HG02884 (cell line): ENCODE measurements around the gene GATA5.

ENCODE experiments used
- ATAC-seq: cut with Tn5 transposase; IDR thresholded peaks from one replicate; pipeline ENCODE4 v1.9.1; 2021; ENCODE audit warnings: mild to moderate bottlenecking, moderate library complexity; ENCODE audit not compliant: unreplicated experiment

The GATA5 gene

DNA sequence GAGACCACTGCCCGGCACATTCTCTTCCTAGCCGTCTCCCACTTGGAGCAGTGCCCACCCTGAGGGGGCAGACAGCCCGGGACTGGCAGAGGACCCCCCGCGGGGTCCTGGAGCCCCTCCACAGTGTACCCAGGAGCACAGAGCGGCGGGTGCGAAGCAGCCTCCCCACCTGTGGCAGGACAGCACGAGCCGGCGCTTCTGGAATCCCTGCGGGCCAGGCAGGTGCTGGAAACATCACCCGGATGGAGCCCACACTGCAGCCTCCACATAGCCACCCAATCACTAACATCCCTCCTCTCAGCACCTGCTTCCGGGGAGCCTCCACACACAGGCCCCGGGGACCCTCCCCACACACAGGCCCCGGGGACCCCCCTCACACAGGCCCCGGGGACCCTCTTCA, 18.7 kb downstream of the GATA5 start:
- no peak for ATAC-seq

DNA sequence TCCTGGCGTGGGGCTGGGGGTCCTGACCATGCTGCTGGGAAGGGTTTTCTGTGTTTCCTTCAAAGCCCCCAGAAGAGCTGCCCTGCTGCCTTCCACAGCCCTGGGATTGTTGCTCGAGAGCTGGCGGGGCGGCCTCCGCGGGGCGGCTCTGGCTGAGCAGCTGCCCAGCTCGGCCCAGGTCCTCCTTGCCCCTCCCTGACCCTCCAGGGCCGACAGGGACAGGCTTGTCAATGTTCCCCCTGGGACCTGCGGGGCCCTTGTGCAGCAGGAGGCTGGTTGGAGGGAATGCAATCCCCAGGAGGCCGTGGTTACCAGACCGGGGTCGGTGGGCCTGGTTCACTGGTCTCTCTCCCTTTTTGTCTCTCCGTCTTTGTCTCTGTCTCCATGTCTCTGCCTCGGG, 19.9 kb downstream of the GATA5 start:
- ATAC-seq: no peak

DNA sequence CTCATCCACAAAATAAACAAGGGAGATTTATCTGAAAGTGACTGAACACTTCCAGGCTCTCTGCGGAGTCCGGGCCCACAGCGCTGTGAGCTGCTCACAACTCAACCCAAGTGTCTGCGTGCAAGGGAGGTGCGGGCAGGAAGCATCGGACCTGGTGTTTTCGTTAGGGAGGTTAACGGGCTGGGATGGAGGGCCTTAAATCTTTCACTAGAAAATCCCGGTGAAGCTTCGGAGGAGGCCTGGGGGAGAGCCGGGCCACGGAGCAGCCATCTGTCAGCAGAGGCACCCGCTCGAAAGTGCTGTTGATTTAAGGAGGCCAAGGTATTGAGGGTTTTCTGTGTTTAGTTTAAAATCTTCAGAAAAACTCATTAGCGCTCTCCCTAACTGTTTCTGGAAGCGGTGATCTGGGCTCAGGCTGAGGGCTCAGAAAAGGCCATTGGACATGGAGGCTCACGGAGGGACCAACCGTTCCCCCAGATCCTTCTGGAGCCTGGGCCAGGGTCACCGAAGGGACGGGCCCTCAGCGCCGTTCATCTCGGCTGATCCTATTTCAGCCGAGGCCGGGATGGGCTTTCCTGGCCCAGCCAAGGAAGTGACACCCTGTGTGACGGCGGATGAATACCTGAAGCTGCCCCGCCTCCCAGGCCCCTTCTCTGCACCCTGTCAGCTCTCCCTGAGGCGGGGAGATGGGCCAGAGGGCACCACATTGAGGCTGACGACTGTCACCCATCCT, 20.7 kb downstream of the GATA5 start:
- ATAC-seq: no peak

DNA sequence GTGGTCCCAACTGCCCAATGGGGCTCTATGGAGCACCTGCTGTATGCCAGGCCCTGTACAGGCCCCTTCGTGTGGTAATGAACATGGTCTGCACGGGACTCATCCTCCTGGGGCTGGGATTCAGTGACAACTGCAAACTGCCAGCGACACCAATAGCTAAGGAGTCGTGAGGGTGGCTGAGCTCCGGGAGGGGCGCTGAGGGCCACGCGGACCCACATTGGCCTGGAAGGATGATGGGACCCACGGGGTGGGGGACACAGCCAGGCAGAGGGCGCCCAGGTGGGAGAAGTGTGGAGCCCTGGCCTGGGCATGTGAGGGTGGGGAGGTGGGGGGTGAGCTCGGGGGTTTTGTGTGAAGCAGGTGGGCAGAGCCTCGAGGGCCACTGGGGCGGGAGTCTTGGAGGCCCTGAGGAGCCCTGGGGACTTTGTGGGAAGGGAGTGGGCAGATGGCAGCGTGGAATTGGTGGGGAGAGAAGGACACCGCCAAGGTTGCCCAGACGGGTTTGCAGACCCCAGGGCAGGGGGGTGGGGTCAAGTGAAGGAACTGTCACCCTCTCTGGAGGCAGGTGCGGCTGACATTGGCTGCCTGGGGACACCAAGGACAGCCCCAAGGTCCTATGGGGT, 22.5 kb downstream of the GATA5 start:
- ATAC-seq: no peak

DNA sequence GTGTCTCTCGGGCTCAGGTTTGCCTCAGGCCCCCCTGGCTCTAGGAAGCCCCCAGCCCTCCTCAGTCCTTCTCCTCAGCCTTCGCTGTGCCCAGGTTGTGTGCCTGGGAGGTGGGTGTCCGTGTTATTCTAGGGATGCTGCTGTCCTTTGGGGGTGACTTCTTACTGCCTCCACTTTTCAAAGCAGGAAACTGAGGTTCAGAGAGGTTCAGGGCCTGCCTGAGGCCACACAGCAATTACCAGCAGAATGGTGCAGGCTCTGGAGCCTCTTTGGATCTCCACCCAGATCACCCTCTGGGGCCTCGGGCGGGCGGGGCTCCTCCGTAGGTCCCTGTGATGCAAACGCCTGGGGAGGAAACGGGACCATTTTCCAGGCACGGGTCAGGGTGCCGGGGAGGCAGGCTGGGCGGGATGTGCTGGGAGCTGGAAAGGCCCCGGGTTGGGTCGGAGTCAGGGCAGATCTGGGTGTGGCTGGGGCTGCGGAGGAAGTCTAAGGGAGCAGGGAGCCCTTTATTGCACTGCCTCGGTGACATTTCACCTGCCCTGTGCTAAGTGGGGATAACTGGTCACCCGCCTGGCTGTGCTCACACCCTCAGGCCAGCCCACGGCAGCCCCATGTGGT, 23.2 kb downstream of the GATA5 start:
- ATAC-seq: no peak

DNA sequence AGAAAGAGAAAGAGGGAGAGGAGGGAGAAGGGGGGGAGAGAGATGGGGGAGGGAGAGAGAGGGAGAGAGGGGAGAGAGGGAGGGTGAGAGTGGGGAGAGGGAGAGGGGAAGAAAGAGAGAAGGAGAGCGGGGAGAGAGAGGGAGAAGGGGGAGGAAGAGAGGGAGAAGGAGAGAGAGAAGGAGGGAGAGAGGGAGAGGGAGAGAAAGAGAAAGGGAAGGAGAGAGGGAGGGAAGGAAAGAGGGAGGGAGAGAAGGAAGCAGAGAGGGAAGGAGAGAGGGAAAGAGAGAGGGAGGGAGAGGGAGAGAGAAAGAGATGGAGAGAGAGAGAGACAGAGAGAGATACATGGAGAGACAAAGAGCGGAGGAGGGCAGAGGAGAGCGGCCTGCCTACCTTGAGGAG, 23.8 kb downstream of the GATA5 start:
- ATAC-seq: no peak

DNA sequence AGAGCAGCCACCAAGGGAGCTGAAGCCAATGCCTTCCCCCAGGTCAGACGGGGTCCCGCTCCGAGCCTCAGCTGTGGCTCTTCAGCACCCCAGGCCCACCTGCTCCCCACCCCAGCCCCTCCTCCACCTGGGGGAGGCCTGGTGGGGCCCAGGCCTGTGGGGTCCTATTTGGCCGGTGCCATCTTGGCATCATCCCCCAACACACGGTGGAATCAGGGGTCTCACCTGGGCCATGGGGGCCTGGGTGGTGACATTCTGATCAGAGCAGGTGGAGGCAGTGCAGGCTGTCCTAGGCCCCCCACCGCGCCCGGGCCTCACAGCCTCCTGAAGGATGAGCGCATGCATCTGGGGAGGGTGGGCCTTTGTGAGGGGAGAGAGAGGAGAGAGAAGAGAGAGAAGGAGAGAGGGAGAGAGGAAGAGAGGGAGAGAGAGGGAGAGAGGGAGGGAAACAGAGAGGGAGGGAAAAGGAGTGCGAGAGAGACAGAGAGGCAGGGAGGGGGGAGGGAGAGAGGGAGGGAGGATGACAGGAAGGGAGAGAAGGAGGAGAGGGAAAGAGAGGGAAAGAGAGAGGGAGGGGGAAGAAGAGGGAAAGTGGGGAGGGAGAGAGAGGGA, 24.5 kb downstream of the GATA5 start:
- no peak for ATAC-seq

DNA sequence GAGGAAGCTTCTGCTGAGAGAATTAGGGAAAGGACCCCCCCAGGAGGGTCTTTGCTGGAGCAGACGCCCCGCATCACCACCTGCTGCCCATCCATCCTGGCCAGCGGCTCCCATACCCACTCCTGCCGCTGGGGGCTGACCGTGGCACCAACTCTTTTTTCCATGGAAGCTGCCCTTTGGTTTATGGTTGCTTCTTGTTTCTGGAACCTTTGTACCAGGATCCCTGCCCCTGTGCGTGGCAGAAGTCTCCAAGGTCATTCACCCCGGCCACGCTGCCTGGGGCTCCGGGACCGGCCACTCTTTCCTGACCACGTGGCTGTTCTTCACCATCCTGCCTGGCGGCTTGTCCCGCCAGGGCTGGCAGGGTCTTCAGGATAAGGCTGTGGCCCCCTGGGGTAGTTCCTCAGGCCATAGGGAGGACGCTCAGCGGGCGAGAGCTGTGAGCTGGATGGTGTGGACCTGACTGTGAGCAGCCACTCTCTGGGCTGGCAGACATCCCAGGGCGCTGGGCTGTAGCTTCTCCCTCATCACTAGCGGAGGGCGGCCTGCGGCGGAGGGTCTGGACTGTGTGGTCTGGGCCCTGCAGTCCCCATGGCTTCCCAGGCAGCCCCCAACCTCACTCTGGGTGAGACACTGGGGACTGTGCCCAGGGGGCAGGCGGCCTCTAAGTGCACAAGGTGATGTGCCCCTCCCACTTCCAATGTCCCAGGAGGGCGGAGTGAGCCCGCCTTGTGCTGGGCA, 25.7 kb downstream of the GATA5 start:
- no peak for ATAC-seq

DNA sequence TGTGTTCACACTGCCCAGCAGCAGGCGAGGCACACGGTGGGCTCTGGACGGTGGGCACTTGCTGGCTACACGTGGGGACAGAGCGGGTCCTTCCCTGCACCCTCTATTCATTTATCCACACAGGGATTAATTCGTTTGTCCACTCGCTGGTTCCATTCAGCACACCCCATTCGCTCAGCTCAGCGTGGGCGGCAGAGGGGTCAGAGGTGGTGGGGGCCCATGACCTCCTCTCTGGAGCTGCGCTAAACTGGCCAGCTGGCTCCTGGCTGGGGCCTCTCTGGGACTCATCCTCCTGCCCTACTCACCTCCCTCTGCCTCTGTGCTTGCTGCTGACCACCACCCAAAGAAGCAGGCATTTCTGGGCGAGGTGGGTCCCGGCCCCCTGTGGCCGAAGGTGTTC, 27.0 kb downstream of the GATA5 start:
- no peak for ATAC-seq

DNA sequence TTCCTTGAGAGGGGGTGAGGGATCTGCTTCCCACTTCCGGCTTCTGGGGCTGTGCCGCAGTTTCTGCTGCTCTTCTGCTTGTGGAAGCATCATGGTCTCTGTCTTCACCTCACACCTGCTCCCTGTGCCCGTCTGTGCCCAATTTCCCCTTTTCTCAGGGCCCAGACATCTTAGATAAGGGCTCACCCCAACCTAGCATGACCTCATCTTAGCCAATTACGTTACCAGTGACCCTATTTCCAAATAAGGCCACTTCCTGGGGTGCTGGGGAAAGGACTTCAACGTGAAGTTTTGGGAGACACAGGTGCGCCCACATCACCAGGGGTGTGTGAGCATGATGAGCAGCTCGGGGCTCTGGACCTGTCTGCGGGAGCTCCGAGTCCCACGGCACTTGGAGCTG, 27.8 kb downstream of the GATA5 start:
- no peak for ATAC-seq

DNA sequence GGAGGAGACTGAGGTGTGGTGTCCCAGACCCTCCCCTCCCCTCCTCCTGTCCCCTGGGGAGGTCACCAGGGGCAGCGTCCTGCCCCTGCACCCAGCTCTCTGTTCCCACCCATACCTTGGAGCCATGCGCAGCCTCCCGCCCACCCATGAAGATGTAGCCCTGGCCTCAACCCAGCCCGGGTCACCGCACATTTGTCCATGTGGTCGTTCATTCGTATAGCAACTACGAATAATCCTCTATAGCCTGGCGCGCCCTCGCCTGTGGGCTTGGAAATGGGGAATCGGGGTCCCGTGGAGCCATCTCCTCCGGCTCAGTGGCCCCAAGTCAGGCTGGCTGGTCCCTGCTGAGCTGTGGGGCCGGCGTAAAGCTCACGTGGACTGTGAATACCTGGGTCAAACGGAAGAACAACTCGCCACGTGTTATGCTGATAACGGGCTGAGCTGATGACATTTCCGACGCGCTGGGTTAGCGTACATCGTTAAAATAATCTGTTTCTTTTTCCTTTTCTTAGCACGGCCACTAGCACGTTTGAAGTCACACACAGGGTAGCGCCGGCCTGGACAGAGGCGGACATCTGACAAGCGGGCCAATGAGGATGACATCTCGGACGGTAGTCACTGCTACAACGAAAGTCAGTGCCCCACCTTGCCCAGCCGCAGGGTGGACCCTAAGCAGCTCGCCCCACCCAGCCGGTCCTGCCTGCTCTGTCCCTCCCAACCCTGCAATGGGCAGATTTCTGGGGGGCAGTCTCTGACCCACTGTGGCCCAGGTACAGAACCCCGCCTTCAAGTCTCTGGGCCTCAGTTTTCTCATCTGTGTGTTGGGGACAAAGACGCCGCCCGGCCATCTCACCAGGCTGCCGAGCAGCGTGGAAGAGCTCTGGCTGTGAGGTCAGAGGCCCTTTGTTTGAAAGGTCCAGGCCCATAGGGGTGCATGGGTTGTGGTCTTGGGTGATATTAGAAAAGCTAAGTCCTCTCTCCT, 28.6 kb downstream of the GATA5 start:
- no peak for ATAC-seq

DNA sequence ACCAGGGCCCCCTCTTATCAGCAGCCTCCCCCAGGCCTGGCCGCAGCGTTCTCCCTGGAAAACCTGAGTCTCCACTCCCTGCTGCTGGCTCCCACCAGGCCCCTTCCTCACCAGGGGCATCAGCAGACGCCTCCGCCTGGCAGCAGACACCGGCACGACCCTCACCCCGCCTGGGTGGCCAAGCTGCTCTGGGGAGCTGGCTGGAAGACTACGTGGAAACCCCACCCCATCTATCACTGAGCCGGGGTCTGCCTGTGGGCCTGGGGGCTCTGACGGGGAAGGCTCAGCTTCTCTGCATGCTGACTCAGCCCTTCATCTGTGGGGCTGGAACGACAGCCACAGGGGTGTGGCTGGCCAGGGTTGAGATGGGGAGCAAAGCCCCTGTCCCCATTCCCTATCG, 29.3 kb downstream of the GATA5 start:
- no peak for ATAC-seq

DNA sequence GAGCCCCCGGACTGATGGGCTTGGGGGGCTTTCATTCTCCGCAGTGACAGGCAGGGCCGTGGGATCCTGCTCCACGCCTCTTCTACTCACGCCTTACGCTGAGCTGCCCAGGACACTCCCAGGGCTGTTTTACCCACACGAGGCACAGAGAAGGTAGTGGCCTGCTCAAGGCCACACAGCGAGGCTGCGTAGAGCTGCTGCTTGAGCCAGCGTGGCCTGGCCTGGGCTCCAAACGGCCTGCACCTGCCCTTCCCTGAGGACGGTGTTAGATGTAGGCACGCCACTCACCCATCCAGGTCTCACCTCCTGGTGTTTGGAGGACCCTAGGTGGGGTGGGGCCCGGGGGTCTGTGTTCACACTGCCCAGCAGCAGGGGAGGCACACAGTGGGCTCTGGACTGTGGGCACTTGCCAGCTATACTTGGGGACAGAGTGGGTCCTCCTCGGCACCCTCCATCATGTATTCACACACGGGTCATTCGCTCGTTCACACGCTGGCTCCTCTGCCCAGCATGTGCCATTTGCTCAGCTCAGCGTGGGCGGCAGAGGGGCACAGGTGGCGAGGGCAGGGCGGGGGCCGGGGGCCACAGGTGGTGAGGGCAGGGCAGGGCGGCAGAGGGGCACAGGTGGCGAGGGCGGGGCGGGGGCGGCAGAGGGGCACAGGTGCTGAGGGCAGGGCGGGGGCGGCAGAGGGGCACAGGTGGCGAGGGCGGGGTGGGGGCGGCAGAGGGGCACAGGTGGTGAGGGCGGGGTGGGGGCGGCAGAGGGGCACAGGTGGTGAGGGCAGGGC, 30.0 kb downstream of the GATA5 start:
- no peak for ATAC-seq

DNA sequence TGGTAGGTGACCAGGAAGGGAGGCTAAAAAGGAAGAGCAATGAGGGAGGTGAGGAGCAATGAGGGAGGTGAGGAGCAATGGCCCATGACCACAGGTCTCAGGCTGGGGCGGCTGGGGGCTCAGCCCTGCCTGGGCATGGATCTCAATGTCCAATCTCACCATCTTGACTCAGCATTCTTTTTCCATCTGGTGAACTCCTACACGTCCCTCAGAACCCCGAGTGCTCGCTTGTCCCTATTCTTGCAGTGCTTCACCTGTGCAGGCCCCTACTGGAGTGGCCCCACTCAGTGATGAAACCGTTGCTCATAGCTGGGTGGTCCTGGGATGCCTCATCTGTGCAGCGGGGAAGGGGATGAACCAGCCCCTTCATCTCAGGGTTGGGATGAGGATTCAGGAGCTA, 31.5 kb downstream of the GATA5 start:
- no peak for ATAC-seq

DNA sequence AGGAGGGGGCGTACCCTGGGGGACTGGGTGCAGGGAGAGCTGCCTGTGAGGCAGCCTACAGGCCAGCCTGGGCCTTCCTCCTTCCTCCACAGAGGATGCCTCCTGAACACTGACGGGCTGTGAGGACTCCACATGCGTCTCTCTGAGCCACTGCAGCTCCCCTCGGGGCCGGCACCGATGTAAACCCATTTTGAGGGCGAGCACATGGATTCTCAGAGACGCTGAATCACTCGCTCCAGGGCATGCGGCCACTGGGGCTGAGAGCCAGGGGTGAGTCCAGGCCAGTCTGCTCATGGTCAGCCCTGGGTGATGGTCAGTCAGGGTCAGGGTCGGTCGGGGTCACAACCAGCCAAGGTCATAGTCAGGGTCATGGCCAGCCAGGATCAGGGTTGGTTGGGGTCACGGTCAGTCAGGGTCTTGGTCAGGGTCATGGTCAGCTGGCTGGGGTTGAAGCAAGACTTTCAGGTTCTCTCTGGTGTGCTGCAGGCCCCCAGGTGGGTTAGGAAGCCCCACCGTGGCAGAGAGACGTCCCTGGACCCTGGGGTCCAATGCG, 33.7 kb downstream of the GATA5 start:
- no peak for ATAC-seq

DNA sequence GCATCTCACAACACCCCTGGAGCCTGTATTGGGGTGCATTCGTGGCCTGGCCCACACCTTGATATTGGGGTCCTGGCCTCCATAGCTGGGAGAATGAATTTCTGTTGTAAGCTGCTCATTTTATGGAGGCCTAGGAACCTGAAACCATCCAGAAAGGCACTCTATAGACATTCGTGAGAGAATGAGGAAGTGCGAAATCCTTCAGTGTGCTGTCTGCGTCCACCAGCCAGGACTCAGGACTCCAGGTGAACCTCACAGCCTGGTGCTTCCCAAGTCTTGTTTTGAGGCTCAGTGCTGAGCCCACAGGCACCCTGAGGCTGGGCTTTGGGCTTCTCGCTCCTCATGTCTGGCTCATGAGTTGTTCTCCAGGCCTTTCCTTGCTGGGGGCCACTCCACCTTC, 36.6 kb downstream of the GATA5 start:
- ATAC-seq: no peak

DNA sequence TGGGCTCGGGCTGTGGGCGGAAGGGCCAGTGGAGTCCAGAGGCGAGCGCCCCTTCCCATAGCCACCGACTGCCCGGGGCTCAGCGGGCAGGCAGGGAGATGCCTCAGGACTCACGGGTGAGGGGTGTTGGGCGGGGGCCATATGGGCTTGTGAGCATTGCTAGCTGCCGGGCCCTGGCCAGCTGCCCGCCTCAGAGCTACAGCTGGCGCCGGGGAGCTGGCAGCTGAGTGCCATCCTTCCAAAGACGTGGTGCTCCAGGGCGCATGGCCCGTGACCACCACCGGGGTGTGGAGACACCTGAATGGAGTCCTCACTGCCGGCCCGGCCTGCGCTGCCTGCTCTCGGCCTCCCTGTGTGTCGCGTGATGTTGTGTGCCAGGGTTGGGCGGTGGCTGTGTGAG, 37.9 kb downstream of the GATA5 start:
- no peak for ATAC-seq

DNA sequence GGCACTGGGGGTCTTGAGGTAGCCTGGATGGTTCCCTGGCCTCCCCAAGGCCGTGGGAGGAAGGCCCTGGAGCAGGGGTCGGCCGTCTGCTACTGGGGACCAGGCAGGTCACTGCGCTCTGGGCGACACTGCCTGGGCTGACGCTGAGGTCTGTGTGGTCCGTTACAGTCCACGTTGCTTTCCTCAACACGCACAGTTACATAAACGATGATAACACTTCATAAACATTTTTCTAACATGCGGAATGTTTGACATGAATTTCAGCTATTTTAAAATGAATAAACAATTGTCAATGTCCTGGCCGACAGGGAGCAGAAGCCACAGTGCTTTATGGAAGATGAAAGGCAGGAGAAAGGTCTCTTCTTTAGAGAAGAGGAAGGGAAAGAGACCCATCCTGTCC, 38.3 kb downstream of the GATA5 start:
- ATAC-seq: no peak

DNA sequence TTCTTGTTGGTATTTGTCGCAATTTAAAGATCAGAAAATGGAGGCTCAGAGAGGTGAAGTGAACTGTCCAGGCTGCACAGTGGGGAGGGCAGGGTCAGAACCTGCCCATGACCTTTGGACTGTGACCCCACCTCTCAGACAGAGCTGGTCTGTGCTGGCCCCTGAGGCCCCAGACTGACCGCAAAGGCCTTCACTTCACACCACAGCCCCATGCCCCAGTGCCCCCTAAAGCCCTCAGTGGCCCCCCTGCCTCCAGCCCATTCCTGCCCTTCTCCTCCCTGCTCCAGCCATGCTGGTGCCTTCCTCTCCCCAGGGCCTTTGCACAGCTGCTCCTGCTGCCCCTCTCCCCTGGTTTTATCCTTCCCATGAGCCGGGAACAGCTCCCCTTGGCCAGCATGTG, 39.1 kb downstream of the GATA5 start:
- ATAC-seq: no peak
